HepG2 (cell line): ENCODE results near the gene ANO1.

Source experiments
- KDM1A ChIP-seq: IDR thresholded peaks from 2 replicates; pipeline ENCODE4 v1.6.1; 2016; ENCODE audit warnings: missing compliant biosample characterization
- ZNF609 ChIP-seq: sonication (generic); formaldehyde crosslinking; IDR thresholded peaks from 2 replicates; pipeline ENCODE4 v1.4.0; 2020; ENCODE audit warnings: mild to moderate bottlenecking, missing genetic modification reagents, borderline replicate concordance
- ZNF770 ChIP-seq: sonication (generic); formaldehyde crosslinking; IDR thresholded peaks from 2 replicates; pipeline ENCODE4 v1.5.0; 2020; ENCODE audit warnings: mild to moderate bottlenecking, missing genetic modification reagents

- TF ChIP-seq ZNF609 (CRISPR knock-in tag) (no peak), KDM1A (CRISPR knock-in tag) (no peak), ZNF770 (CRISPR knock-in tag) (no peak)
These were observed 60.3 kb downstream of the ANO1 start for GRCh38 chr11:70138403-70138802.
